Neuronal stem cell (in vitro differentiated cells): ENCODE data around the gene IQCH.

Experiments used
- DNase-seq: peaks from one replicate; pipeline ENCODE4 v3.0.0-alpha.2; 2013; ENCODE audit warnings: low spot score
- H2AFZ ChIP-seq: one replicate; pipeline ENCODE4 v1.6.1; 2013; ENCODE audit warnings: mild to moderate bottlenecking, low read length, inconsistent platforms
- H2AK5ac ChIP-seq: 2 replicates; pipeline ENCODE4 v1.6.1; 2013; ENCODE audit warnings: low read depth, mild to moderate bottlenecking, inconsistent platforms, low read length, moderate library complexity, mixed read lengths
- H2BK120ac ChIP-seq: 2 replicates; pipeline ENCODE4 v1.6.1; 2013; ENCODE audit warnings: low read depth, mild to moderate bottlenecking, inconsistent platforms, low read length, moderate library complexity, mixed read lengths
- H2BK12ac ChIP-seq: one replicate; pipeline ENCODE4 v1.6.1; 2013; ENCODE audit warnings: low read length, inconsistent platforms
- H2BK15ac ChIP-seq: 2 replicates; pipeline ENCODE4 v1.6.1; 2013; ENCODE audit warnings: mild to moderate bottlenecking, low read length, inconsistent platforms, mixed read lengths
- H2BK5ac ChIP-seq: one replicate; pipeline ENCODE4 v1.6.1; 2013; ENCODE audit warnings: inconsistent platforms, mild to moderate bottlenecking, low read length, moderate library complexity
- H3K14ac ChIP-seq: one replicate; pipeline ENCODE4 v1.6.1; 2013; ENCODE audit warnings: low read length, inconsistent platforms
- H3K18ac ChIP-seq: 2 replicates; pipeline ENCODE4 v1.6.1; 2013; ENCODE audit warnings: low read length, inconsistent platforms
- H3K23ac ChIP-seq: 2 replicates; pipeline ENCODE4 v1.6.1; 2013; ENCODE audit warnings: low read depth, mild to moderate bottlenecking, mixed read lengths, low read length, inconsistent platforms; ENCODE audit not compliant: poor library complexity
- H3K27ac ChIP-seq: replicated peaks from 3 replicates; pipeline ENCODE4 v1.5.1; 2013; ENCODE audit warnings: low read length, inconsistent platforms
- H3K27me3 ChIP-seq, 3 experiments: 2 replicates each; pipeline ENCODE4 v1.6.1; 2013; ENCODE audit warnings: low read length in 3 of 3, mild to moderate bottlenecking in 2 of 3, inconsistent platforms in 1 of 3, low read depth in 1 of 3, mixed read lengths in 1 of 3, moderate library complexity in 1 of 3; ENCODE audit not compliant: control insufficient read depth in 3 of 3, insufficient read depth in 3 of 3
- H3K36me3 ChIP-seq, 2 donors: replicated peaks in 1 of 2; 2 replicates each; pipeline ENCODE4 v1.6.1; 2013; ENCODE audit warnings: low read length in 2 of 2; ENCODE audit not compliant: control insufficient read depth in 2 of 2, insufficient read depth in 2 of 2
- H3K4ac ChIP-seq: 2 replicates; pipeline ENCODE4 v1.6.1; 2013; ENCODE audit warnings: inconsistent platforms, mild to moderate bottlenecking, low read length, moderate library complexity
- H3K4me1 ChIP-seq, 2 donors: 1 replicate in 1 of 2; 2 replicates in 1 of 2; pipeline ENCODE4 v1.6.1; 2013; ENCODE audit warnings: low read length in 2 of 2, low read depth in 1 of 2; ENCODE audit not compliant: control insufficient read depth in 2 of 2, insufficient read depth in 1 of 2
- H3K4me2 ChIP-seq: one replicate; pipeline ENCODE4 v1.6.1; 2013; ENCODE audit warnings: mild to moderate bottlenecking, low read length, inconsistent platforms; ENCODE audit not compliant: insufficient read depth, poor library complexity, severe bottlenecking
- H3K4me3 ChIP-seq, 2 donors: 2 replicates each; pipeline ENCODE4 v1.5.1; 2013; ENCODE audit warnings: low read length in 2 of 2, mild to moderate bottlenecking in 2 of 2, inconsistent platforms in 1 of 2, moderate library complexity in 1 of 2
- H3K79me1 ChIP-seq: one replicate; pipeline ENCODE4 v1.6.1; 2013; ENCODE audit warnings: low read depth, mild to moderate bottlenecking, inconsistent platforms, low read length, moderate library complexity
- H3K9ac ChIP-seq: one replicate; pipeline ENCODE4 v1.6.1; 2013; ENCODE audit warnings: mild to moderate bottlenecking, low read depth, low read length, inconsistent platforms; ENCODE audit not compliant: poor library complexity
- H3K9me3 ChIP-seq, 2 donors: replicated peaks in 1 of 2; 2 replicates each; pipeline versions ENCODE3 to v1.6.1; 2013; ENCODE audit warnings: low read length in 2 of 2, mild to moderate bottlenecking in 2 of 2, inconsistent platforms in 1 of 2, low read depth in 1 of 2, mixed read lengths in 1 of 2, moderate library complexity in 1 of 2; ENCODE audit not compliant: control insufficient read depth in 2 of 2, insufficient read depth in 1 of 2
- H4K8ac ChIP-seq: one replicate; pipeline ENCODE4 v1.6.1; 2013; ENCODE audit warnings: low read depth, mild to moderate bottlenecking, inconsistent platforms, low read length, moderate library complexity
- H4K91ac ChIP-seq: one replicate; pipeline ENCODE4 v1.6.1; 2013; ENCODE audit warnings: low read length, low read depth, mild to moderate bottlenecking, inconsistent platforms; ENCODE audit not compliant: poor library complexity
- WGBS, 2 donors: extraction: QIAGEN DNeasy Blood & Tissue Kit; methylation state at CpG; one replicate each; pipeline ENCODE4 v1.1.7; 2013; ENCODE audit warnings: missing lambda C conversion rate in 2 of 2, mixed read lengths in 1 of 2; ENCODE audit not compliant: insufficient read length in 2 of 2, insufficient replicate concordance in 1 of 2; ENCODE audit errors: extremely low coverage in 2 of 2; 5-methylcytosine and 5-hydroxymethylcytosine counted together

IQCH gene

DNA sequence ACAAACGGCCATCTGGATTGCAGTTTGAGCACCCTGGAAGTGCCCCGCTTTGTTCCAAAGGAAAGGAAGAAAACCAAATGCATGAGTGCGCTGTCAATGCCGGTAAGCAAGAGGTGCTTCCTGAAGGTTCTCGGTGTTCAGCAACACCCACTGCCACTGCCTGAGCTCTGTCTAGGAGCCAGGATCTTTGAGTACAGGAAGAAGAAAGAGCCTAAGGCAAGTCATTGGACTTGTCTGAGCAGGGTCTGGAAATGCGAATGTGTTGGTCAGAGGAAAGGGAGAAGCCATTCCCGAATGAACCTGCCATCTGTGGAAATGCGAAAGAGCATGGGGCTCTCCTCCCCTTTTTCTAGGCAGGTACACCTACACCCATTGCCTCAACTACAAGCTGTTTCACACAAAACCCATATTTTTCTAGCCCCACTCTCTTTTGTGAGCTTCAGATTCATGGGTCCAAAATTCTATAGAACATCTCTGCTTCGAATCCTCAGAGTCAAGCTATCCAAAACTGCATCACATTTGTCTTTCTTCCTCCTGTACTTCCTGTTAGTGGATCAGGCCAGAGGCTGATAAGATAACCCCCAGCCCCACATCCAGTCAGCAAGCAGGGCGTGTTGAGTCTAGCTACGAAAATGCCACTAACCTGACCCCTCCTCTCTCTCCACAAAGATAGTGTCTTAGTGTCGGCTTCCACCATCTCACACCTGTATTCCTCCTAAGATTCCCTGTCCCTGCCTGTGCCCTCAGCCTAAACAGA lies 210.8 kb downstream of the IQCH start:
- Histone ChIP-seq H3K79me1 (no peaks in the 10 kb centered on the region), H3K27me3 (no peaks in the 10 kb centered on the region), H4K91ac (no peak overlapping the region), H3K27ac (no peak overlapping the region), H2BK5ac (no peak overlapping the region), H2BK120ac (no peak overlapping the region), H3K23ac (no peak overlapping the region), H3K9ac (no peak overlapping the region), H3K18ac (no peak overlapping the region), H2BK15ac (no peak overlapping the region), H2AK5ac (no peak overlapping the region), H3K4me2 (no peak overlapping the region), H3K4ac (no peak overlapping the region), H3K4me3 (no peak overlapping the region), H3K14ac (no peak overlapping the region), H3K9me3 (no peaks in the 10 kb centered on the region), H2BK12ac (no peak overlapping the region), H4K8ac (no peak overlapping the region), H3K36me3 (no peaks in the 10 kb centered on the region), H3K4me1 (no peaks in the 10 kb centered on the region), H2AFZ (no peak overlapping the region)
- no CpG with 5 or more reads among the region's 12 CpGs for WGBS, 2 donors
- no peak for DNase-seq

- H2BK120ac ChIP-seq = no peak overlapping the region
- no peaks in the 10 kb centered on the region for H3K9me3 ChIP-seq
- no peak overlapping the region for H3K4me3 ChIP-seq
- no peaks in the 10 kb centered on the region for H3K36me3 ChIP-seq
- no CpG with 5 or more reads among the region's 3 CpGs for WGBS, 2 donors
- H3K9ac ChIP-seq = no peak overlapping the region
- H3K18ac ChIP-seq = no peak overlapping the region
- no peak overlapping the region for H2BK5ac ChIP-seq
- H3K14ac ChIP-seq = no peak overlapping the region
- no peak overlapping the region for H2AFZ ChIP-seq
- H3K27me3 ChIP-seq = no peaks in the 10 kb centered on the region
- H3K27ac ChIP-seq = no peak overlapping the region
- H2BK15ac ChIP-seq = no peak overlapping the region
- H3K4ac ChIP-seq = no peak overlapping the region
- H2AK5ac ChIP-seq = no peak overlapping the region
- H2BK12ac ChIP-seq = no peak overlapping the region
- no peak overlapping the region for H4K8ac ChIP-seq
- H3K4me2 ChIP-seq = no peak overlapping the region
- H4K91ac ChIP-seq = no peak overlapping the region
- no peaks in the 10 kb centered on the region for H3K79me1 ChIP-seq
- DNase-seq = no peak
- H3K4me1 ChIP-seq = no peaks in the 10 kb centered on the region
- H3K23ac ChIP-seq = no peak overlapping the region
Measured at GRCh38 chr15:67468416-67468815, 213.8 kb downstream of the IQCH start.

DNA sequence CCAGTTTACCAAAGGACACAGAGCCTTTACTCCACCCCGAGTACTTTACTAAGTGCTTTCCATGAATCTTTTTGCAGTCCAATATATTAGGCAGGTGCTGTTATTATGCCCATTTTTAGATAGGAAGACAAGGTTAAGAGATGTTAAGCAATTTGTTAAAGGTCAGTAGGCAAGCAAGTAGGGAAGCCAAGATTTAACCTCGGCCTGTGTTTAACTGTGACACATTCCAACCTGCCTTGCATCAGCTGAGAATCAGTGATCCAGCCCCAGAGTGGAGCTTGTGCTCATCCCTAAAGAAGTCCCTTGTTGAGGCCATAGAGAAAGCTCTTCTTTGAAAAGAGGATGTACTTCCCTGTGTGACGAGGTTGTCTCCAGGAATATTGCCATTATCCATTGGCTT lies 215.1 kb downstream of the IQCH start:
- Histone ChIP-seq H3K36me3 (no peaks in the 10 kb centered on the region), H3K4me1 (no peaks in the 10 kb centered on the region), H3K4me2 (no peak overlapping the region), H3K9me3 (no peaks in the 10 kb centered on the region), H4K91ac (no peak overlapping the region), H2AK5ac (no peak overlapping the region), H2AFZ (no peak overlapping the region), H3K14ac (no peak overlapping the region), H3K23ac (no peak overlapping the region), H2BK5ac (no peak overlapping the region), H3K18ac (no peak overlapping the region), H3K4ac (no peak overlapping the region), H3K4me3 (no peak overlapping the region), H4K8ac (no peak overlapping the region), H2BK12ac (no peak overlapping the region), H3K9ac (no peak overlapping the region), H2BK15ac (no peak overlapping the region), H3K79me1 (no peaks in the 10 kb centered on the region), H3K27me3 (no peaks in the 10 kb centered on the region), H2BK120ac (no peak overlapping the region), H3K27ac (no peak overlapping the region)
- DNase-seq = no peak
- no CpG with 5 or more reads among the region's 3 CpGs for WGBS, 2 donors

- no peak overlapping the region for H4K8ac ChIP-seq
- no peak overlapping the region for H2AFZ ChIP-seq
- H2AK5ac ChIP-seq = no peak overlapping the region
- H3K79me1 ChIP-seq = no peaks in the 10 kb centered on the region
- no peak overlapping the region for H3K23ac ChIP-seq
- DNase-seq = no peak
- H3K4me3 ChIP-seq = no peak overlapping the region
- no peak overlapping the region for H3K4ac ChIP-seq
- no peak overlapping the region for H3K9ac ChIP-seq
- no peak overlapping the region for H2BK12ac ChIP-seq
- no peak overlapping the region for H4K91ac ChIP-seq
- H3K27me3 ChIP-seq = no peaks in the 10 kb centered on the region
- H2BK15ac ChIP-seq = no peak overlapping the region
- no peaks in the 10 kb centered on the region for H3K4me1 ChIP-seq
- no peak overlapping the region for H3K27ac ChIP-seq
- no peak overlapping the region for H3K4me2 ChIP-seq
- no peak overlapping the region for H3K14ac ChIP-seq
- H3K18ac ChIP-seq = no peak overlapping the region
- H3K9me3 ChIP-seq = no peaks in the 10 kb centered on the region
- no CpG with 5 or more reads among the region's 1 CpG for WGBS, 2 donors
- H2BK120ac ChIP-seq = no peak overlapping the region
- no peaks in the 10 kb centered on the region for H3K36me3 ChIP-seq
- H2BK5ac ChIP-seq = no peak overlapping the region
Measured at GRCh38 chr15:67472957-67473356, 218.4 kb downstream of the IQCH start.
